Left lung (tissue), 10 donors: ENCODE data around the gene PLXNB3. TPM values are rescaled to one million over a fixed set of nuclear protein-coding genes. Genes with fewer than 3 reads are reported as not detected.
A peak's percentile ranks its signal among the peaks of the same experiment; 100 is the strongest.
"Not testable (repeated sequence)": the region's sequence is repeated elsewhere in the genome, so short reads cannot be mapped to it uniquely, and the experiment has no call there.

Experiments
- ATAC-seq: fragments of 200-7000 bp; cut with Tn5 transposase; one replicate; pipeline ENCODE4 v1.9.1; 2020; ENCODE audit warnings: moderate library complexity
- DNase-seq, 4 donors: peaks; one replicate each; pipeline ENCODE4 v3.0.0-alpha.2; 2013 to 2020
- H3K27ac ChIP-seq, 2 donors: fragments of 200-600 bp; sonication (generic) in 1 of 2; one replicate each; pipeline versions ENCODE4 v1.5.0 to v1.8.0; 2020 to 2021
- H3K27me3 ChIP-seq, 2 donors: fragments of 200-600 bp; sonication (generic) in 1 of 2; one replicate each; pipeline versions ENCODE4 v1.5.0 to v1.8.0; 2020 to 2021
- H3K36me3 ChIP-seq, 2 donors: fragments of 200-600 bp; sonication (generic) in 1 of 2; one replicate each; pipeline versions ENCODE4 v1.5.0 to v1.8.0; 2020 to 2021
- H3K4me1 ChIP-seq, 2 donors: fragments of 200-600 bp; one replicate each; pipeline ENCODE4 v1.8.0; 2021
- H3K4me3 ChIP-seq, 2 donors: fragments of 200-600 bp; sonication (generic) in 1 of 2; one replicate each; pipeline versions ENCODE4 v1.5.0 to v1.8.0; 2020 to 2021; ENCODE audit warnings: mild to moderate bottlenecking in 1 of 2
- H3K9me3 ChIP-seq, 2 donors: fragments of 200-600 bp; sonication (generic) in 1 of 2; one replicate each; pipeline versions ENCODE4 v1.5.0 to v1.8.0; 2020 to 2021
- intact Hi-C, 2 donors: fragments of 100-400 bp; cut with DNase I; formaldehyde crosslinking; loops; one replicate each; pipeline versions ENCODE4 v1.11.2 to v1.14.2; 2022
- polyA plus RNA-seq, 6 donors: library from polyadenylated mRNA; unstranded; fragments of 120-200 nt; gene quantifications; one replicate each; pipeline ENCODE4 v1.2.1, GENCODE V29; 2013; ENCODE audit not compliant: insufficient read length in 6 of 6
- total RNA-seq, 2 donors: library from RNA; stranded (reverse); fragmentation: NEBNext Ultra II Directional; extraction: Animal tissue kit (Norgen Biotek cat#: 25700); gene quantifications; one replicate each; pipeline ENCODE4 v1.2.1, GENCODE V29; 2021
- TF ChIP-seq, protein P1 (sequence below), 2 donors: fragments of 200-600 bp; sonication (generic) in 1 of 2; IDR thresholded peaks; one replicate each; pipeline versions ENCODE4 v1.5.0 to v1.8.0; 2021; ENCODE audit warnings: antibody characterized with exemption in 2 of 2
- donor health status: DM: no; HTN: yes; CAD: no.
- donor health status: DM: no; HTN: no; CAD: no.

PLXNB3 gene
- total and polyA plus RNA-seq, 8 donors = 2.7 to 5.2 (median 3.6) TPM

- Histone ChIP-seq H3K27ac (no peak overlapping the region), H3K4me1 (peaks cover 0 to 5% of the 10 kb centered on the region in 2 donors)
- intact Hi-C loops = no loop called here
These were observed 19.6 kb upstream of the PLXNB3 start for GRCh38 chrX:153744210-153745066.

GRCh38 chrX:153745067-153745433, 19.0 kb upstream of the PLXNB3 start:
- H3K9me3 ChIP-seq, ATAC-seq, H3K27ac ChIP-seq, H3K4me1 ChIP-seq, intact Hi-C loops, H3K4me3 ChIP-seq, H3K27me3 ChIP-seq, H3K36me3 ChIP-seq: not testable (repeated sequence)
- peak in 1 of 4 donors; percentile 43 for DNase-seq

More at GRCh38 chrX:153744210-153745066, 19.6 kb upstream of the PLXNB3 start:
- TF ChIP-seq, protein P1, sequence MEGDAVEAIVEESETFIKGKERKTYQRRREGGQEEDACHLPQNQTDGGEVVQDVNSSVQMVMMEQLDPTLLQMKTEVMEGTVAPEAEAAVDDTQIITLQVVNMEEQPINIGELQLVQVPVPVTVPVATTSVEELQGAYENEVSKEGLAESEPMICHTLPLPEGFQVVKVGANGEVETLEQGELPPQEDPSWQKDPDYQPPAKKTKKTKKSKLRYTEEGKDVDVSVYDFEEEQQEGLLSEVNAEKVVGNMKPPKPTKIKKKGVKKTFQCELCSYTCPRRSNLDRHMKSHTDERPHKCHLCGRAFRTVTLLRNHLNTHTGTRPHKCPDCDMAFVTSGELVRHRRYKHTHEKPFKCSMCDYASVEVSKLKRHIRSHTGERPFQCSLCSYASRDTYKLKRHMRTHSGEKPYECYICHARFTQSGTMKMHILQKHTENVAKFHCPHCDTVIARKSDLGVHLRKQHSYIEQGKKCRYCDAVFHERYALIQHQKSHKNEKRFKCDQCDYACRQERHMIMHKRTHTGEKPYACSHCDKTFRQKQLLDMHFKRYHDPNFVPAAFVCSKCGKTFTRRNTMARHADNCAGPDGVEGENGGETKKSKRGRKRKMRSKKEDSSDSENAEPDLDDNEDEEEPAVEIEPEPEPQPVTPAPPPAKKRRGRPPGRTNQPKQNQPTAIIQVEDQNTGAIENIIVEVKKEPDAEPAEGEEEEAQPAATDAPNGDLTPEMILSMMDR (IDR thresholded peaks at IDR 0.05) = no peak
- peak overlapping the region in 1 of 2 donors; percentile 9 for H3K4me3 ChIP-seq
- DNase-seq (peak in 1 of 4 donors; percentile 62), ATAC-seq (peak; percentile 25)
- H3K9me3 ChIP-seq = no peaks in the 10 kb centered on the region
- H3K36me3 ChIP-seq = peaks cover 0 to 14% of the 10 kb centered on the region in 2 donors
- no peaks in the 10 kb centered on the region for H3K27me3 ChIP-seq

GRCh38 chrX:153746359-153746758, 17.7 kb upstream of the PLXNB3 start:
- intact Hi-C loops = no loop called here
- no peaks in the 10 kb centered on the region for H3K9me3 ChIP-seq
- H3K27ac ChIP-seq = no peak overlapping the region
- H3K36me3 ChIP-seq = no peaks in the 10 kb centered on the region
- TF ChIP-seq, protein P1 (IDR thresholded peaks at IDR 0.05) = no peak
- ATAC-seq = no peak
- H3K27me3 ChIP-seq = no peaks in the 10 kb centered on the region
- peaks cover 0 to 5% of the 10 kb centered on the region in 2 donors for H3K4me1 ChIP-seq
- DNase-seq = no peak
- no peak overlapping the region for H3K4me3 ChIP-seq

DNA sequence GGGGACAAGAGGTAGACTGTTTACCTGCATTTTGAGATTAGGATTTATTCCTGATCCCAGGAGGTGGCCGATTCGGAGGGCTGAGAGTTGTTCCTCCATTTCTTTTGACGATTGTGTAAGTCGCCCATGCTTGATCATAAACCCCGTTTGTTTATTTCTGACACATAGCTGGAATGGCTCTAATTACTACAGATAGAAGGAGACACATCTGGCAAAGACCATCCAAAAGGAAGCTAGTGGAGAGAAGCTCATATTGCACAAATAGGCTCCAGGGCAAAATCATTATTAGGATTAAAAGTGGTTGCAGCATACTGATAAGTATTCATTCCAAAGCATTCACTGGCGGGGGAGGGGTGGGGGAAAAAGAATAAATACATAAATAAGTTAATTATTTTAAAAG, 17.1 kb upstream of the PLXNB3 start:
- intact Hi-C loops, H3K36me3 ChIP-seq, H3K27me3 ChIP-seq, H3K4me1 ChIP-seq, H3K9me3 ChIP-seq, H3K27ac ChIP-seq, DNase-seq, ATAC-seq, H3K4me3 ChIP-seq: not testable (repeated sequence)

DNA sequence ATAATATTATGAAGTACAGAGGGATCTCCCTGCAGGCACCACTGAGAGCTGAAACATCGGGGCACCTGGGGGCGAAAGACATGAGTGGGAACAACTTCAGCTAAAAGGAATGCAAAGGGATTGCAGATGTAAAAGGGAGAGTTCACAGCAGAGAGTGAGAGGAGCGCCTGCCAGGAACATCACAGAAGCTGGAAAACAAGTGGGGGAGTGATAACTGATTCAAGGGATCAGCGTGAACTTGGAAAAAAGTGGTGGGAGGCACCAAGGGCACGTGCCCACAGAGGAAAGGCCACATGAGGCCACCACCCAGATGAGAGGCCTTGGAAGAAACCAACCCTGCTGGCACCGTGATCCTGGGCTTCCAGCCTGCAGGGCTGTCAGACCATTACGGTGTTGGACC, 15.0 kb upstream of the PLXNB3 start:
- H3K27ac ChIP-seq, H3K4me3 ChIP-seq, H3K36me3 ChIP-seq, H3K9me3 ChIP-seq, H3K27me3 ChIP-seq, intact Hi-C loops, DNase-seq, H3K4me1 ChIP-seq, ATAC-seq: not testable (repeated sequence)

DNA sequence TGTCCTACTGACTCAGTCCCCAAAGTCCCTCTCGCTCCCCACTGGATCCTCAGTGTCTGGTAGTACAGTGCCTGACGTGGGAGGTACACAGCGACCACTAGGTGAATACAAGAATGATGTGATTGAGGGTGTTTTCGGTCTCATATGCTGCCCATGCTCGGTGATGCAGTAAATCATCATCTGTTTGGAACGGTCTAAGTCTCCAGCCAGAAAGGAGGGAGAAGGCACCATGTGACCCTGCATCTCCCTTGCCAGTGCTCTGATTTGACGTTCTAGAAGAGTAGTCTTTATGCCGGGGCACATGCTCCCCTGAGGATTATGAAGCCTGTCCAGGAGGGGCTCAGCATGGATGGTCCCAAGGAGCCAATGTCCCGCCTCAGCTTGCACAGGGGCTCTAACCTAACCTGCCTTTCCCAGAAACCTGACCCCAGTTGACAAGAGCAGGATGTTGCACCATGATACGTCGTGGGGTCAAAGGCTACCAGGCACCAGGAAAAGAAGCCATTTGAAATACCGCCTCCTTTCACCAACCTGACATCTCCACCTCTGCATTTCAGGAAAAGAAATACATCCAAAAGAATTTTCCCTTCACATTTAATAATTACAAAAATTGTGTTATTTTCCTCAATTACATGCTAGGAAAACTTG, 13.8 kb upstream of the PLXNB3 start:
- Histone ChIP-seq H3K27me3 (no peaks in the 10 kb centered on the region), H3K4me1 (no peaks in the 10 kb centered on the region), H3K4me3 (no peak overlapping the region), H3K27ac (no peak overlapping the region), H3K9me3 (no peaks in the 10 kb centered on the region), H3K36me3 (no peaks in the 10 kb centered on the region)
- TF ChIP-seq, protein P1 (IDR thresholded peaks at IDR 0.05) = no peak
- intact Hi-C loops = no loop called here
- ATAC-seq (no peak), DNase-seq (no peak)
